ENCODE results near the gene CXADR. TPM values are rescaled to one million over a fixed set of nuclear protein-coding genes. Genes with fewer than 3 reads are reported as not detected.

Gene CXADR
- total RNA-seq, 1 experiment from 2014 or later = 119 TPM

GRCh38 chr21:17612565-17613241 is 99.9 kb downstream of the CXADR start, which contains the start of gene BTG3 (continued):
- TF ChIP-seq FOXP1 (CRISPR knock-in tag; IDR thresholded peaks at IDR 0.05; ENCODE audit: borderline replicate concordance) (no peak), MLX (CRISPR knock-in tag; IDR thresholded peaks at IDR 0.05) (0 out of 2 replicates have a peak, but pooled peaks have one; percentile 37), ESRRA (CRISPR knock-in tag; IDR thresholded peaks at IDR 0.05; ENCODE audit: borderline replicate concordance) (no peak), TEAD4 (CRISPR knock-in tag; IDR thresholded peaks at IDR 0.05) (0 out of 2 replicates have a peak, but pooled peaks have one; percentile 32), CBFB (CRISPR knock-in tag; IDR thresholded peaks at IDR 0.05; ENCODE audit: low read depth) (peak; percentile 63; the same call in 1 of the 2 replicates), CTCF (IDR thresholded peaks at IDR 0.05) (no peak), ZNF219 (CRISPR knock-in tag; IDR thresholded peaks at IDR 0.05; ENCODE audit: borderline replicate concordance) (no peak), HMGXB4 (CRISPR knock-in tag; IDR thresholded peaks at IDR 0.05) (peak; percentile 88; the same call in 1 of the 2 replicates), GABPB1 (CRISPR knock-in tag; IDR thresholded peaks at IDR 0.05) (no peak), CREB1 (CRISPR knock-in tag; IDR thresholded peaks at IDR 0.05) (0 out of 2 replicates have a peak, but pooled peaks have one; percentile 27), ZNF121 (CRISPR knock-in tag; IDR thresholded peaks at IDR 0.05) (no peak), ZNF232 (CRISPR knock-in tag; IDR thresholded peaks at IDR 0.05) (peak; percentile 92), OVOL2 (CRISPR knock-in tag; IDR thresholded peaks at IDR 0.05; ENCODE audit: borderline replicate concordance) (no peak), CDX4 (CRISPR knock-in tag; IDR thresholded peaks at IDR 0.05; ENCODE audit: borderline replicate concordance) (no peak), ZNF138 (CRISPR knock-in tag; conservative IDR thresholded peaks at IDR 0.05) (peak; percentile 79; the same call in 1 of the 2 replicates), FOXJ3 (CRISPR knock-in tag; IDR thresholded peaks at IDR 0.05; ENCODE audit: borderline replicate concordance) (no peak), NR3C1 (CRISPR knock-in tag; conservative IDR thresholded peaks at IDR 0.05; ENCODE audit: low read depth) (no peak), TEAD1 (CRISPR knock-in tag; IDR thresholded peaks at IDR 0.05) (no peak), TP53 (CRISPR knock-in tag; IDR thresholded peaks at IDR 0.05) (no peak), ERG (CRISPR knock-in tag; IDR thresholded peaks at IDR 0.05) (no peak), ATF1 (CRISPR knock-in tag; IDR thresholded peaks at IDR 0.05) (peak; percentile 40; the same call in 1 of the 2 replicates), PRRX2 (CRISPR knock-in tag; IDR thresholded peaks at IDR 0.05) (no peak), NR1H2 (CRISPR knock-in tag; IDR thresholded peaks at IDR 0.05) (no peak), ZNF671 (CRISPR knock-in tag; IDR thresholded peaks at IDR 0.05) (no peak), TCF7 (CRISPR knock-in tag; IDR thresholded peaks at IDR 0.05; ENCODE audit: low read depth) (no peak), HMGA2 (CRISPR knock-in tag; IDR thresholded peaks at IDR 0.05) (no peak), PREB (CRISPR knock-in tag; IDR thresholded peaks at IDR 0.05; ENCODE audit: borderline replicate concordance) (no peak), ZBTB21 (CRISPR knock-in tag; IDR thresholded peaks at IDR 0.05; ENCODE audit: borderline replicate concordance) (peak; percentile 86), MYBL2 (CRISPR knock-in tag; IDR thresholded peaks at IDR 0.05) (no peak), ATF2 (CRISPR knock-in tag; IDR thresholded peaks at IDR 0.05; ENCODE audit: borderline replicate concordance, low read depth) (no peak), IRF2 (CRISPR knock-in tag; IDR thresholded peaks at IDR 0.05; ENCODE audit: borderline replicate concordance, low read depth) (no peak), ZNF416 (CRISPR knock-in tag; IDR thresholded peaks at IDR 0.05) (no peak), SP1 (CRISPR knock-in tag; conservative IDR thresholded peaks at IDR 0.05) (peak; percentile 62; the same call in 1 of the 2 replicates)

All from WTC11 (cell line).